GM18868 (cell line): ENCODE results near the gene TMEM53.
"Not testable (repeated sequence)": the region's sequence is repeated elsewhere in the genome, so short reads cannot be mapped to it uniquely, and the experiment has no call there.

Experiments used
- ATAC-seq: cut with Tn5 transposase; IDR thresholded peaks from one replicate; pipeline ENCODE4 v1.9.1; 2021; ENCODE audit warnings: mild to moderate bottlenecking, moderate library complexity; ENCODE audit not compliant: unreplicated experiment

TMEM53 gene

DNA sequence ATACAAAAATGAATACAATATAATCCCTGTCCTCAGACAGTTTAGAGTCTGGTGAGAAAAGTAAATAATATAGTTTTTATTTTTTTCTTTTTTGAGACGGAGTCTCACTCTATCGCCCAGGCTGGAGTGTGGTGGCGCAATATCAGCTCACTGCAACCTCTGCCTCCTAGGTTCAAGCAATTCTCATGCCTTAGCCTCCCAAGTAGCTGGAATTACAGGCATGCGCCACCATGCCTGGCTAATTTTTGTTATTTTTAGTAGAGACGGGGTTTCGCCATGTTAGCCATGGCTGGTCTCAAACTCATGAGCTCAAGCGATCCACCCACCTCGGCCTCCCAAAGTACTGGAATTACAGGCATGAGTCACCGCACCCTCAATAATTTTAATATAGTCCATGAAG, 25.1 kb upstream of the TMEM53 start:
- not testable (repeated sequence) for ATAC-seq

DNA sequence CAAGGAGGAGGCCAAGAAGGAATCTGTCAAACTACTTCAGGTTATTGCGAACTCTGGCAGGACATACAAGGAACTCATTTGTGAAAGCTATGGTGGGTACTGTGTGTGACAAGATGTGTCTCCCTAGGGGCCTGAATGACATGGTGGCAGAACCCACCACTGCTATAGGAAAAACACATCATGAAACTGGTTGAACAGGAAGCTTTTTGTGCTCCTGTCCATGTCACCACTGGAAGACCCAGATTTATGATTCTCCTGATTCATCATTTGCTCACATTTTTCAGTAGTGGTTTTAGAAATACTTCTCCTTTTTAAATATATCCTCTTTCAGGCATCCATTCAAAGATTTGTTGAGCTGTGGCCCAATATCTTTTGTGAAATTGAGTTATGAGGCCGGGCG, 23.9 kb upstream of the TMEM53 start:
- no peak for ATAC-seq

DNA sequence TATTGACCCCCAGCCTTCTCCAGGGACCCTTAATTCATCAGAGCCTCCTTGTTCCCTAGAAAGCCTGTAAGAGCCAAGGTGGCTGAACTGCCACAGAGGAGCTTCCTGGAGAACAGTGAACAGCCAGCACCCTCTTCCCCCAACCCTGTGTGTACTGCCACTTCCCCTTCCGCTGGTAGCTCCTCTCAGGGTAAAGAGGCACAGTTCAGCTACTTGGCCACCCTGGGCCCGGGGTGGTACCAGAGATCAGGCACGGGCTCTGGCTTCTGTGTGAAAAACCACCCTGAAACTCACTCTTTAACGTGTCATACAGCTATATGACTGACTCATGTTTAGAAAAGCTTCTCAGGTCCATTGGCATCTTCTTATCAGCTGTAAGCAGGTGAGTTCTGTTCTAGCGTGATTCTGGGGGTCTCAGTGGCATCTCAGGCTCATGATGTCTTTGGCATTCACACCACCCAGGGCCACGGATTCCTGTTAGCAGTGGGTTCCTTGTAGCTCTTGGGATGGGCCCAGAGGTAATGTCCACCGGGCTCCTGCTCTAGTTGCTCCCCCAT, 22.6 kb upstream of the TMEM53 start:
- peak; percentile 66 for ATAC-seq

DNA sequence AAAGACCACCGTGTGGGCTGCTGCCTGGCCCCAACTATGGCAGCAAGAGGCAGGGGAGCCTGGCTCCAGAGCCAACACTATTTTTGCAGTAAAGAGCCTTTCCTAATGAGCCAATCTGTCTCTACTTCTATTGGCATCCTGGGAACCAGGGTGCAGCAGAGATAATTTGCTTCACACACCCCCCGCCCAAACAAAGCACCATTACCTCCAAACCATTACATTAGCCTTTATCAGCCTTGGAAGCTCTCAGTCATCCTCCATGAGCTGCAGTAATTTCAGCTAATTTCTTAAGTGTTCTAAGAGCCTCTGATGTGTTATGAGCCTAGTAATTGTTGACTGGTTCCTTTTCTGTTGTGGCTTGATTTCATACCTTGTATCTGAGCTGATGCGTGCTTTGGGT, 21.8 kb upstream of the TMEM53 start:
- ATAC-seq: no peak

GRCh38 chr1:44695671-44696070, 21.4 kb upstream of the TMEM53 start:
- no peak for ATAC-seq

- ATAC-seq: peak; percentile 74
Observed at GRCh38 chr1:44694863-44695478, 20.7 kb upstream of the TMEM53 start.

DNA sequence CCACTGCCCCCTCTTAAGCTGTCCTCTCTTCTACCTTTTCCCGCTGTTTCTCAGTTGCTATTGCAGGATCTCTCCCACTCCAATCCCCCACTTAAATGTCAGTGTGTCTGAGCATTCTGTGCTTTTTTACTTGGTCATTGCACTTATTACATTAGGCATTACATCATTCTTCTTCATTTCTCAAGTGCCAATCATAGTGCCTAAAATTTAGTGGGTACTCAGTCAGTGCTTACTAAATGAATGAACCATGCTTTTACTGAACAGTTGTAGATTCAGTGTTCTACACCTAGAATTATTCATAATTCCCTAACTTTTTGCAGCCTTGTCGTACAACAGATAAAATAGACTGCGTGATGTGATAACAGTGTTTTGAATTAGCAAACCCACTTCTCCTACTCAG, 19.6 kb upstream of the TMEM53 start:
- no peak for ATAC-seq

- no peak for ATAC-seq
Observed at GRCh38 chr1:44693159-44693558, 18.9 kb upstream of the TMEM53 start.

- no peak for ATAC-seq
Observed at GRCh38 chr1:44689447-44689765, 15.1 kb upstream of the TMEM53 start.

DNA sequence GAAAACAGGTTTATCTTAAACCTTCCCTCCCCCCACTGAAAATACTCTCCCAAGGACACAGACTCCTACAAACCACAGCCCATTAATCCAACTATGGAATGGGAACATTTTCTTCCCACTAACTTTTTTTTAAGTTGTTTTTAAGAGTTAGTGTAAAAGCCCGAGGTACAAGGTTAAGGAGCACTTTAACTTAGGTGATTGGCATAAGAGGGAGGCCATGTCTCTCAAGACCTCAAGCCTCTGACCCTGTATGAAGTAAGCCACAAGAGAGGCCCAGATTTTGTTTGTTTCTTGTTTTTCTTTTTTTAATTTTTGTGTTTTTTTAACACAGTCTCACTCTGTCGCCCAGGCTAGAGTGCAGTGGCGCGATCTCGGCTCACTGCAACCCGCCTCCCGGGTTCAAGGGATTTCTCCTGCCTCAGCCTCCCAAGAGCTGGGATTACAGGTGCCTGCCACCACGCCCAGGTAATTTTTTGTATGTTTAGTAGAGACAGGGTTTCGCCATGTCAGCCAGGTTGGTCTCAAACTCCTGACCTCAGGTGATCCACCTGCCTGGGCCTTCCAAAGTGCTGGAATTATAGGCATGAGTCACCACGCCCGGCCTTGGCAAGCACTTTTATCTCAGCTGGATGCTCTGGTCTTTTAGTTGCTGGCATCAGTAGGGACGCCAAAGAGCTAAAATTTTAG, 14.6 kb upstream of the TMEM53 start:
- no peak for ATAC-seq

GRCh38 chr1:44685881-44686280, 11.6 kb upstream of the TMEM53 start:
- ATAC-seq: no peak

DNA sequence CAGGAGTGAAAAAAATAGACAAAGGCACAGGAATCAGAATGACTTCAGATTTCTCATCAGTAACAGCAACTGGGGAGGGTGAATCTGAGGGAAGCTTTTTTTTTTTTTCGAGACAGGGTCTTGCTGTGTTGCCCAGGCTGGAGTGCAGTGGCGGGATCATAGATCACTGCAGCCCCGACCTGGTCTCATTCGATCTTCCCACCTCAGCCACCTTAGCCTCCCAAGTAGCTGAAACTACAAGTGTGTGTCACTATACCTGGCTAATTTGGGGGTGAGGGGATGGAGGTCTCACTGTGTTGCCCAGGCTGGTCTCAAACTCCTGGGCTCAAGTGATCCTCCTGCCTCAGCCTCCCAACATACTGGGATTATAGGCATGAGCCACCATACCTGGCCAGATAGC, 10.9 kb upstream of the TMEM53 start:
- ATAC-seq: no peak

DNA sequence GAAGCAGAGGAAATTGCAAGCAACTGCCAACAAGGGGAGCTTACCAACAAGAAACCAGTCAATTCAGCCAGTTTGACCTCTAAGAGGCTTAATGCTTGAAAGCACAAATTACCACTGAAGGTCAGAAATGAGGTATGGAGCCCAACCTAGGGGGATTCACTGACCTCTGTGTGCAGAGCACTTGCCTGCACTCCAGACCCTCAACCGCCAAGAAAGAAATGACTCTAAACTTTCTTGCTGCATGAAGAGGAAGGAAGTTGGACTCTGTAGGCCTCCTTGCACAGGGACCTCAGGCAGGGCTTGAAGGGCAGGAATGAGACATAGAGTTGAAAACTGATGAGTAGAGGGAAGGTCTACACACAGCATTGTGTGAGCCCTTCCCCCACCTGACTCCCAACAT, 10.2 kb upstream of the TMEM53 start:
- peak; percentile 75 for ATAC-seq

DNA sequence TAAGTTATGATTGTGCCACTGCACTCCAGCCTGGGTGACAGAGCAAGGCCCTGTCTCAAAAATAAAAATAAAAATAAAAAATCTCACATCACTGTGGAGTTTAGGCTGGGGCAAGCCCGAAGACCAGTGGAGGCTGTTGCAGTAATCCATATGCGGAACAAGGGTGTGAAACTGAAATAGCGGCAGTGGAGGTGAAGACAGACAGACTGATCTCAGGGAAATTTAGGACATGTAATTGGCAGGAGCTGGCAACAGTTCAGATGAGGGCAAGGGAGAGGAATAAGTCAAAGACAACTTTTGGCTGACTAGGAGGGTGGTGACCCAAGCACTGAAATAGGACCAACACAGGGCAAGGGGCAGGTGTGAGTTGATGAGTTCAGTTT, 8.6 kb upstream of the TMEM53 start:
- ATAC-seq: no peak

DNA sequence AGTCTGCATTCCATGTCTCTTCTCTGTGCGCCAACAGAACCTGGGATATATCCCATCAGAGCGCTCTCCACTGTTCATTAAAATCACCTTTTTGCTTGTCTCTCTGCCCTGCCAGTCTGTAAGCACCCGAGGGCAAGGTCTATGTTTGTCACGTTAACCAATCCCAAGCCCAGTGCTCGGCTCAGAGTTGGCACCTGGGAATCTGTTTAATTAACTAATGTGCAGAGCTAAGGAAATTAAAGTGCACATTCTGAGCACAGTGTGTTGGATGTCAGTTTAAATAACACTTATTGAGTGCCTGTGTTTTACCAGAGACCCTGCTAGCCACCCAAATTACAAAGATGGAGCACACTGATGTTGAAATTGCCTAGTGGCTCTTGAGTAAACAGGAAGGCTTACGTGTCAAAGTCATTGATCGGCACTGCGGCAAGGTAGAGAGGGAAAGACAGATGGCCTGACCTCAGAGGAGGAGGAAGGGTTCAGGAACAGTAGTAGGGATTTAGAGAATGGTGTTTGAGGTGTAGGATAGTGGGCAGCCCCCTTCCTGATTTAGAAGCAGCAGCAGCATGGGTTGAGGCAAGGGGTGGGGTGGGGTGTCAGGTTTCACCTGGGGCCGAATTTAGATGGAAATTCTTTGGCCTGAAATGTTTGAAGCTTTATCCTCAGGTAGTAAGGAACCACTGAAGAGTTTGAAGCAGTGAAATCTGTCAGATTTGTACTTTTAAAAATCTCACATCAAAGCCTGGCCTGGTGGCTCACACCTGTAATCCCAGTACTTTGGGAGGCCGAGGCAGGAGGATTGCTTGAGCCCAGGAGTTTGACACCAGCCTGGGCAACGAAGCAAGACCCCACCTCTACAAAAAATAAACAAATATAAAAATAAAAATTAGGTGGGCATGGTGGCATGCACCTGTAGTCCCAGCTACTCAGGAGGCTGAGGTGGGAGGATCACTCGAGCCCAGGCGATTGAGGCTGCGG, 7.9 kb upstream of the TMEM53 start:
- no peak for ATAC-seq

GRCh38 chr1:44679468-44679867, 5.2 kb upstream of the TMEM53 start:
- ATAC-seq: no peak

GRCh38 chr1:44678626-44679025, 4.3 kb upstream of the TMEM53 start:
- ATAC-seq: no peak

DNA sequence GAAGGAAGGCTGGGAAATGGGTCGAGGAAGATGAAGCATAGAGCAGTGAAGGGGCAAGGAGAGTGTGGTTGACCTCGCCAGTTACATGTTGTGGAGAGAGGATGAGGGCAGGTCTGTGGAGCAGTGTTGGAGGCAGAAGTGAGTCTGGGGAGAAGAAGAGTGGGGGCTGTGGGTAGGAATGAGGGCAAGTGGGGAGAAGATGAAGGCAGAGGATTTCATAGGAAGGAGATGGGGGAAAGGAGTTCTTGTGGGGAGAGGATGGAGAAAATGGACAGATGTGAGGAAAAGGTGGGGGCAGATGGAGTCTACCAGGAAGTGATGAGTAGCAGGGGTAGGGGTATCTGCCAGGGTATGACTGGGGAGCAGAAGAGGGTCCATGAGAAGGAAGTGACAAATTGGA, 3.8 kb upstream of the TMEM53 start:
- no peak for ATAC-seq

GRCh38 chr1:44677201-44677766, 3.0 kb upstream of the TMEM53 start:
- no peak for ATAC-seq

- ATAC-seq: no peak
Observed at GRCh38 chr1:44676484-44677200, 2.4 kb upstream of the TMEM53 start.

GRCh38 chr1:44675186-44675585, 905 bp upstream of the TMEM53 start:
- no peak for ATAC-seq
